WTC11 (cell line): ENCODE results near the gene RIMBP2. TPM values are rescaled to one million over a fixed set of nuclear protein-coding genes. Genes with fewer than 3 reads are reported as not detected.

Experiments used
- ATAC-seq: fragments of 200-7000 bp; cut with Tn5 transposase; 2 replicates; pipeline ENCODE4 v1.10.0; 2021; ENCODE audit warnings: mild to moderate bottlenecking, moderate library complexity
- CTCF ChIA-PET: fragments of 300-600 bp; sonication (Branson Sonifier 250); formaldehyde crosslinking; loops from one replicate; lab custom pipeline; 2021; ENCODE audit warnings: antibody characterized with exemption; lab: Charles Lee
- POLR2A ChIA-PET: fragments of 350-600 bp; sonication (Branson Sonifier 250); formaldehyde crosslinking; loops from one replicate; lab custom pipeline; 2021; ENCODE audit warnings: antibody characterized with exemption; lab: Charles Lee
- DNase-seq: peaks from one replicate; pipeline ENCODE4 v3.0.0; 2021; ENCODE audit warnings: low spot score
- H3K27ac Mint-ChIP-seq: 2 replicates; pipeline ENCODE4 v1.8.0; 2021; ENCODE audit warnings: mixed read lengths
- H3K27me3 Mint-ChIP-seq: 2 replicates; pipeline ENCODE4 v1.8.0; 2021; ENCODE audit warnings: low read depth, mild to moderate bottlenecking, moderate library complexity, mixed read lengths
- H3K36me3 Mint-ChIP-seq: 2 replicates; pipeline ENCODE4 v1.8.0; 2021; ENCODE audit warnings: mixed read lengths
- H3K4me1 Mint-ChIP-seq: 2 replicates; pipeline ENCODE4 v1.8.0; 2022; ENCODE audit warnings: mixed read lengths
- H3K4me3 Mint-ChIP-seq: 2 replicates; pipeline ENCODE4 v1.8.0; 2021; ENCODE audit warnings: mild to moderate bottlenecking, moderate library complexity, mixed read lengths
- H3K9me3 Mint-ChIP-seq: 2 replicates; pipeline ENCODE4 v1.8.0; 2021; ENCODE audit warnings: mixed read lengths
- ARID4B ChIP-seq: sonication (generic); formaldehyde crosslinking; IDR thresholded peaks from 2 replicates; pipeline ENCODE4 v1.8.0; 2023; ENCODE audit warnings: missing genetic modification reagents, mild to moderate bottlenecking, borderline replicate concordance
- CBFB ChIP-seq: sonication (generic); formaldehyde crosslinking; IDR thresholded peaks from 2 replicates; pipeline ENCODE4 v1.8.1; 2022; ENCODE audit warnings: mild to moderate bottlenecking, low read depth, missing genetic modification reagents
- CREM ChIP-seq: sonication (generic); formaldehyde crosslinking; IDR thresholded peaks from 2 replicates; pipeline ENCODE4 v1.8.1; 2022; ENCODE audit warnings: mild to moderate bottlenecking, missing genetic modification reagents, moderate library complexity
- EMX1 ChIP-seq: fragments of 250-450 bp; sonication (Bioruptor Pico); IDR thresholded peaks from 2 replicates; pipeline ENCODE4 v1.8.0; 2021; ENCODE audit warnings: mild to moderate bottlenecking
- GRHL2 ChIP-seq: fragments of 250-450 bp; sonication (Bioruptor Pico); IDR thresholded peaks from 2 replicates; pipeline ENCODE4 v1.8.0; 2022; ENCODE audit warnings: mild to moderate bottlenecking, moderate library complexity; ENCODE audit not compliant: insufficient replicate concordance, severe bottlenecking
- HMGA2 ChIP-seq: fragments of 250-450 bp; sonication (Bioruptor Pico); IDR thresholded peaks from 2 replicates; pipeline ENCODE4 v1.4.0; 2021; ENCODE audit warnings: mild to moderate bottlenecking, moderate library complexity
- IRF1 ChIP-seq: sonication (generic); formaldehyde crosslinking; IDR thresholded peaks from 2 replicates; pipeline ENCODE4 v1.8.0; 2023; ENCODE audit warnings: missing genetic modification reagents
- JAZF1 ChIP-seq: fragments of 250-450 bp; sonication (Bioruptor Pico); IDR thresholded peaks from 2 replicates; pipeline ENCODE4 v1.9.0; 2021; ENCODE audit warnings: moderate library complexity, mild to moderate bottlenecking, inconsistent platforms
- KAT7 ChIP-seq: sonication (generic); formaldehyde crosslinking; IDR thresholded peaks from 2 replicates; pipeline ENCODE4 v1.8.1; 2023; ENCODE audit warnings: missing genetic modification reagents, mild to moderate bottlenecking, borderline replicate concordance
- MYBL2 ChIP-seq: sonication (generic); formaldehyde crosslinking; IDR thresholded peaks from 2 replicates; pipeline ENCODE4 v1.8.1; 2023; ENCODE audit warnings: mild to moderate bottlenecking, moderate library complexity, missing genetic modification reagents
- NFATC4 ChIP-seq: fragments of 250-450 bp; sonication (Bioruptor Pico); IDR thresholded peaks from 2 replicates; pipeline ENCODE4 v1.9.0; 2021; ENCODE audit warnings: mild to moderate bottlenecking
- NFE2L1 ChIP-seq: sonication (generic); formaldehyde crosslinking; IDR thresholded peaks from 2 replicates; pipeline ENCODE4 v1.8.1; 2023; ENCODE audit warnings: missing genetic modification reagents
- NFYB ChIP-seq: sonication (generic); formaldehyde crosslinking; conservative IDR thresholded peaks from 2 replicates; pipeline ENCODE4 v1.8.0; 2022; ENCODE audit warnings: low read depth, missing genetic modification reagents
- NR1H2 ChIP-seq: sonication (generic); formaldehyde crosslinking; IDR thresholded peaks from 2 replicates; pipeline ENCODE4 v1.9.0; 2021; ENCODE audit warnings: mild to moderate bottlenecking, moderate library complexity, missing genetic modification reagents
- NR2C2 ChIP-seq: sonication (generic); formaldehyde crosslinking; IDR thresholded peaks from 2 replicates; pipeline ENCODE4 v1.8.0; 2022; ENCODE audit warnings: mild to moderate bottlenecking, missing genetic modification reagents
- NR3C1 ChIP-seq: sonication (generic); formaldehyde crosslinking; conservative IDR thresholded peaks from 2 replicates; pipeline ENCODE4 v1.8.1; 2023; ENCODE audit warnings: low read depth, mild to moderate bottlenecking, missing genetic modification reagents
- PRRX2 ChIP-seq: fragments of 250-450 bp; sonication (Bioruptor Pico); IDR thresholded peaks from 2 replicates; pipeline ENCODE4 v1.8.0; 2021; ENCODE audit warnings: mild to moderate bottlenecking
- SMAD3 ChIP-seq: sonication (generic); formaldehyde crosslinking; IDR thresholded peaks from 2 replicates; pipeline ENCODE4 v1.8.0; 2022; ENCODE audit warnings: missing genetic modification reagents, mild to moderate bottlenecking, borderline replicate concordance
- ZNF232 ChIP-seq: sonication (generic); formaldehyde crosslinking; IDR thresholded peaks from 2 replicates; pipeline ENCODE4 v1.8.0; 2022; ENCODE audit warnings: mild to moderate bottlenecking, missing genetic modification reagents
- ZNF416 ChIP-seq: fragments of 250-450 bp; sonication (Bioruptor Pico); IDR thresholded peaks from 2 replicates; pipeline ENCODE4 v1.9.0; 2021; ENCODE audit warnings: mild to moderate bottlenecking, inconsistent platforms
- total RNA-seq: library from RNA; stranded (reverse); gene quantifications from 3 replicates; pipeline ENCODE4 v1.2.3, GENCODE V29; 2021
- TF ChIP-seq, protein P1 (sequence below): fragments of 250-450 bp; sonication (Bioruptor Pico); IDR thresholded peaks from 2 replicates; pipeline ENCODE4 v1.9.0; 2021; ENCODE audit warnings: moderate library complexity, mild to moderate bottlenecking, inconsistent platforms, borderline replicate concordance
- TF ChIP-seq, protein P2 (sequence below): fragments of 250-450 bp; sonication (Bioruptor Pico); IDR thresholded peaks from 2 replicates; pipeline ENCODE4 v2.1.2; 2022; ENCODE audit warnings: mild to moderate bottlenecking, moderate library complexity

The RIMBP2 gene
- total RNA-seq, 1 experiment from 2014 or later = 2.6 TPM

DNA sequence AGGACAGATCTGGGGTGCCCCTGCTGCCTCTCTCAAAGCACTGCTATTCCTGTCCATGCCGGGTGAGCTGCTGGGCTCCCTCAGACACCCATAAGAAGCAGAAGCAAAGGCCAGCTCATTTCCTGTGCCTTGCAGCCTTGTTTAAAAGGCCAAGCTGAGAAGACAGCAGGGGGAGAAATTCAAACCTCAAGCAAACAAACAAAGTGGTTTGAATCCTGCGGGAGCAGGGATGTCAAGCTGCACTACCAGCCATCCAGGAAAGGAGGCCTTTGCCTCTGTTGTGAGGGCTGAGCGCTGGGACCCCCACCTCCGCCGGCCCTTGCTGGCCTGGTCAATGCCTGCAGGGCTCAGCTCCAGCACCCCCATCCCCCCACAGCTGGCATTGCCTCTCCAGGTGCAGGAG is 201.9 kb downstream of the RIMBP2 start (continued):
- TF ChIP-seq NR1H2 (CRISPR knock-in tag) = no peak
- peak; percentile 30; the same call in 1 of the 2 replicates for TF ChIP-seq MYBL2
- TF ChIP-seq, protein P1, sequence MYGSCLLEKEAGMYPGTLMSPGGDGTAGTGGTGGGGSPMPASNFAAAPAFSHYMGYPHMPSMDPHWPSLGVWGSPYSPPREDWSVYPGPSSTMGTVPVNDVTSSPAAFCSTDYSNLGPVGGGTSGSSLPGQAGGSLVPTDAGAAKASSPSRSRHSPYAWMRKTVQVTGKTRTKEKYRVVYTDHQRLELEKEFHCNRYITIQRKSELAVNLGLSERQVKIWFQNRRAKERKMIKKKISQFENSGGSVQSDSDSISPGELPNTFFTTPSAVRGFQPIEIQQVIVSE (CRISPR knock-in tag) = no peak
- TF ChIP-seq NR3C1 = no peak
- TF ChIP-seq NFE2L1 (CRISPR knock-in tag) = no peak
- no peak for TF ChIP-seq PRRX2
- TF ChIP-seq GRHL2 (CRISPR knock-in tag) = no peak

DNA sequence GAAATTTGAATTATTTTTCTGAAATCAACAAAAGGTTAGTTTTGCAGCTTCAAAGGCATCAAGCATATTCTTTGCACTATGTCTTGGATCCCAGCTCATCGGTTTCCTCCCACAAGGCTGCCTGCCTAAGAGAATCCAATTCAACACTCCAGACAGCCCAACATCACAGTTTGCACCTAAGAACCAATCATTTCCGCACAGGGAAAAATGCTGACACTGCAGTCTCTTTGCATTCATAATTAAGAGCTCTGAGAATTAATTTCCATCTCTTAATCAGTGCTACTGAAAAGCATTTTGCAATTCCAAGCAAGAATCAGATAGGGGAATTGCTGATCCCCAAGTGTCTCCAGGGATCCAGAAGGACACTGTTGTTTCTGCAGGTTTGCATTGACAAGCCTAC is 202.5 kb downstream of the RIMBP2 start:
- POLR2A ChIA-PET = interaction anchor here (0.9 kb wide), 1 partner anchor 28 kb away, joined by 3 read pairs; no protein-coding TSS in a partner anchor
- peaks cover 15% of the 10 kb centered on the region for H3K9me3 Mint-ChIP-seq

DNA sequence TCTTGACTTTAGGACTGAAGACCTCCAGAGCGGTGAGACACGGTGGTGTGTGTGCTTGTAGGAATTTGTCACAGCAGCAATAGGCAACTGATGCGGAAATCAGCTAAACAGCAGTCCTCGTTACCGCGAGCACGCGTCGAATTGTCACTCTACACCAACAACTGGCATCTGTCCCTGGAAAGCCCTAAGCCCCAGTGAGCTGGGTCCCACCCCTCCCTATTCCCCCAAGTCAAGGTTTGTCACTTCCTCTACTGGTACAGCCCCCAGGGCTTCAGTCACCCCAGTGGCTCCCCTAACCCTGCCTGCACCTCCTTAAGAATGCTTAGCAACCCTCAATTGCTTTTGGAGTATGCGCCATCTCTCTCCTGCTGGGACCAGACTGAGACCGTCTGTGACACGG is 204.8 kb downstream of the RIMBP2 start:
- H3K4me1 Mint-ChIP-seq = peaks cover 19% of the 10 kb centered on the region
- ChIA-PET POLR2A (no interaction called here), CTCF (no interaction called here)
- H3K36me3 Mint-ChIP-seq = peaks cover 5% of the 10 kb centered on the region
- no peak for ATAC-seq
- TF ChIP-seq NFATC4 = no peak
- TF ChIP-seq SMAD3 = no peak
- no peak for TF ChIP-seq NFYB (CRISPR knock-in tag)
- no peak for TF ChIP-seq ZNF232 (CRISPR knock-in tag)
- no peak for TF ChIP-seq HMGA2 (CRISPR knock-in tag)
- TF ChIP-seq, all 79 proteins: peak for 0
- Mint-ChIP-seq H3K4me3 (no peak overlapping the region), H3K27ac (no peak overlapping the region), H3K9me3 (peaks cover 13% of the 10 kb centered on the region), H3K27me3 (no peaks in the 10 kb centered on the region)
- no peak for DNase-seq

More for the DNA sequence above, 202.5 kb downstream of the RIMBP2 start:
- H3K4me1 Mint-ChIP-seq = peaks cover 19% of the 10 kb centered on the region
- peaks cover 10% of the 10 kb centered on the region for H3K36me3 Mint-ChIP-seq
- no peak for ATAC-seq
- H3K27me3 Mint-ChIP-seq = no peaks in the 10 kb centered on the region
- H3K27ac Mint-ChIP-seq = peak overlapping the region; percentile 80
- CTCF ChIA-PET = interaction anchor here (1.0 to 2.1 kb wide), 10 partner anchors 9 to 242 kb away, joined by 3 to 17 read pairs (median 4); partner anchors contain the start of gene RIMBP2
- DNase-seq = no peak
- TF ChIP-seq NR2C2 (CRISPR knock-in tag) = no peak
- TF ChIP-seq ZNF232 (CRISPR knock-in tag) = no peak
- TF ChIP-seq JAZF1 = no peak
- no peak for TF ChIP-seq NFATC4
- no peak for TF ChIP-seq IRF1 (CRISPR knock-in tag)
- no peak overlapping the region for H3K4me3 Mint-ChIP-seq

DNA sequence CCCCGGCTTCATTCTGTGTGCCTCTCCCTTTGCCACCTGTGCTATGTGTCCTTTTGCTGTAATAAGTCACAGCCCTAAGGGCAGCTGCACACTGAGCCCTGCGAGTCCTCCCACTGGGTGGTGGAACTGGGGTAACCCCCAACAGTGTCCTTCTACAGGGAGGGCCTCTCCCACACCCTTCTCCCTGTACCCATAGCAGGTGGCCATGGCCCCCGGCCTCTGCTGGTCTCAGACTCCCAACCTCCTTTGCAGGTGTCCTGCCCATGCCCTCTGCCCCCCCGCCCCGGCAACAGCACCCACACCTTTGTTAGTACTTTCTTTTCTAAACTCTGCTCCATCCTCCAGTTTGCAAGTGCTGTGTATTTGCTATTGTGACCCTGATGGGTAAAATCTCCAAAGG is 206.6 kb downstream of the RIMBP2 start:
- peaks cover 8% of the 10 kb centered on the region for H3K9me3 Mint-ChIP-seq
- ATAC-seq (no peak), DNase-seq (no peak)
- H3K4me3 Mint-ChIP-seq = no peak overlapping the region
- peaks cover 19% of the 10 kb centered on the region for H3K4me1 Mint-ChIP-seq
- ChIA-PET POLR2A (no interaction called here), CTCF (no interaction called here)
- TF ChIP-seq MYBL2 = no peak
- no peak for TF ChIP-seq ARID4B
- no peak for TF ChIP-seq ZNF416 (CRISPR knock-in tag)
- no peak for TF ChIP-seq CBFB (CRISPR knock-in tag)
- TF ChIP-seq EMX1 = no peak
- TF ChIP-seq KAT7 = no peak
- no peak for TF ChIP-seq CREM
- TF ChIP-seq, protein P2, sequence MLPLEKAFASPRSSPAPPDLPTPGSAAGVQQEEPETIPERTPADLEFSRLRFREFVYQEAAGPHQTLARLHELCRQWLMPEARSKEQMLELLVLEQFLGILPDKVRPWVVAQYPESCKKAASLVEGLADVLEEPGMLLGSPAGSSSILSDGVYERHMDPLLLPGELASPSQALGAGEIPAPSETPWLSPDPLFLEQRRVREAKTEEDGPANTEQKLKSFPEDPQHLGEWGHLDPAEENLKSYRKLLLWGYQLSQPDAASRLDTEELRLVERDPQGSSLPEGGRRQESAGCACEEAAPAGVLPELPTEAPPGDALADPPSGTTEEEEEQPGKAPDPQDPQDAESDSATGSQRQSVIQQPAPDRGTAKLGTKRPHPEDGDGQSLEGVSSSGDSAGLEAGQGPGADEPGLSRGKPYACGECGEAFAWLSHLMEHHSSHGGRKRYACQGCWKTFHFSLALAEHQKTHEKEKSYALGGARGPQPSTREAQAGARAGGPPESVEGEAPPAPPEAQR (CRISPR knock-in tag) = no peak
- H3K27me3 Mint-ChIP-seq = no peaks in the 10 kb centered on the region
- H3K27ac Mint-ChIP-seq = no peak overlapping the region
- no peaks in the 10 kb centered on the region for H3K36me3 Mint-ChIP-seq
